Colon (tissue), 2 donors: ENCODE results near the gene WDR45.
A peak's percentile ranks its signal among the peaks of the same experiment; 100 is the strongest.

Experiments
- FAIRE-seq: peaks from 2 replicates; lab custom pipeline; 2012; peaks lifted over from hg19 to GRCh38; lab: Jason Lieb, UNC
- donor health status: control.
- donor health status: control.

Gene WDR45

DNA sequence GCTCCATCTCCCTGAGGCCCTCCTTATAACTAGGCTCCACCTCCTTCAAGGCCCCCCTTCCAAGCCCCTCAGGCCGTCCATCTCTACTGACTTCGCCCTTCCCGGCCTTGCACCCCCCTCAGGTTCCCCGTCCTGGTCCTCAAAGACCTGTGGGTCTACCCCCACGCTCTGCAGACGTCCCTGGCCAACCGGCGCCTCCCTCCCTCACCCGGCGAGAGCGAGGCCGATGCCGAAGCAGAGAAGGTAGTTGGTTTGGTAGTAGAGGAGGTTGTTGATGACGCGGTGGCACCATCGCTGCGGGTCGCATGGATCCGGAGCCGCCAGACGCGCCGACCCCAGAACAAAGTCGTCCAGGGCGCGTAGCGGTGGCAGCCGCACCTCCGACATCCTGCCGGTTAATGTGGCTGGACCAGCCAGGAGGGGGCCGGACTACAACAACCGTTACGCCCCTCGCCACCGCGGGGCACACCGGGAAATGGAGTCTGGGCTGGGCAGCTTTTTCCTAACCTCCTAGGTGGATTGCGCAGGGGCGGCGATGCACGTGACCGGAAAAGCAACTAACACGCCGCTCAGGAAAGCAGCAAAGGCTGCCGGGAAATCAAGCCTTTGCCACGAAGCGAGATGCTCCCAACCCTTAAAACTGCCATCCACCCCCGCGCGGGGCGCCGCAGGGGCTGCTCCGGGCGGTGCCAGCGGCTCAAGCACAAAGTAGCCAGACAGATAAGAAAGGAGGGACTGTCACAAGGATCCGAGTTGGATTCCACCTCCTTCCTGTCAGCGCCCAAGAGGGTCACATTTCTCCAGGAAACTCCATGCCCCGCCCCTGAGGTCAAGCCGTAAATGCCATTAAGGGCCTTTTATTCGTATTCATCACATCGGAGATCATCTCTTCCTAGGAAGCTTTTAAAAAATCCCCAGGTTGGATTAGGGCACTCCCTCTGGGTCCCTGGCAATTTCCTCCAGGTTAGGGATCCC, 5.8 kb downstream of the WDR45 start, which contains the start of gene PRAF2:
Gene PRAF2 (minus strand): TSS at position 402 of the 975 bp plus-strand sequence. CDS start 15 bp downstream, at position 387.
- FAIRE-seq: peak; percentile 72

- FAIRE-seq: no peak
Observed at GRCh38 chrX:49072712-49073095, 7.0 kb downstream of the WDR45 start.

DNA sequence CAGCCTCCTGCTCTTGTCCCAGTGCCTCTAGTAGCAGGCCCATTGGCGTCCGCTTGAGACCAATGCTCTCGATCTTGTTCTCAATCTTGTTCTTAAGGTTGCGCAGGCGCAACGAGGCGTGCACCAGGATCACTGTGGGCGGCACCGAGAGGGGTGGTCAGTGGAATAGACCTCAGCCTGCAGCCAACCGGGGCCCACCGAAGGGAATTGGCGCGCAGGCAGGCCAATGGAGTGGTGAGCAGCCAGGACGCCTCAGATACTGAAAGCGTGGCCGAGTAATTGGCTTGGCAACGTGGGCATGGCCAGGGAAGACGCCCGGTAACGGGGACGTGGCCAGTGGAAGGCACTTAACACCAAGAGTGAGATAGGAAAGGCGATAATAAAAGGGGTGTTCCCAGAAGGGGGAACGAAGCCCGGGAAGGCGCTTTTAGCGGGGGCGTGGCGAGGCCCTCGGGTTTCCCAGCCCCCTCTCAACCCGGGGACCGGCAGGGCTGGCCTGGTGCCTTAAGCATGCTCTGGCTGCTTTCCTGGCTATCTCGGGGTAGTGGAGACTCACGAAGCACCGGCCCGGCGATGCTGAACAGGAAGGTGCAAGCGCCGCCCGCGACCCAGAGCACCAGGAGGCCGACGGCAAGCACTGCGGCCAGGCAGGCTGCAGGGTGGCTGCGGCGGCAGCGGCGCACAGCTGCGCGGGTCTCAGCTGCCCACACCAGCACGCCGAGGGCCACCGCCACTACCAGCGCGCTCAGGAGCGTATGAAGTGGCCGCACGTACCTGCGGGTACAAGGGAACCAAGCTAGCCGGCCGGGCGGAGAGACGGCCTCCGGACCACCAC, 7.6 kb downstream of the WDR45 start:
- no peak for FAIRE-seq

DNA sequence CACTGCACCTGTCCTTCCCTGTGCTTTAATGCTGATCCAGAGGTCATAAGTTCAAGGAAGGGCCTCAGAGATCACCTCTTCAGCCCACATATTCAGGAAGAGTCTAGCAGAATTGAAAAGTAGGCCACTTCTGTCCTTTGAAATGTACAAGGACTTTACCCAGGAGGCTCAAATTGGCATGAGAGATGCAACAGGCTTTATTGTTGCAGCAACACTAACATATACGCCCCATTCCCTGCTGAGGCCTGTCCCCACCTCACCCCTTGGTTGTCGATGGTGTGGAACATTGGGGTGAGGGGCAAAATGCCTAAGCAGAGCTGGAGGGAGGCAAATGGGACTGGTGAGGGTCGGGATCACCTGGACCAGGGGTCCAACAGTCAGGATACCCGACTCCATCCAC, 8.7 kb downstream of the WDR45 start:
- FAIRE-seq: no peak

DNA sequence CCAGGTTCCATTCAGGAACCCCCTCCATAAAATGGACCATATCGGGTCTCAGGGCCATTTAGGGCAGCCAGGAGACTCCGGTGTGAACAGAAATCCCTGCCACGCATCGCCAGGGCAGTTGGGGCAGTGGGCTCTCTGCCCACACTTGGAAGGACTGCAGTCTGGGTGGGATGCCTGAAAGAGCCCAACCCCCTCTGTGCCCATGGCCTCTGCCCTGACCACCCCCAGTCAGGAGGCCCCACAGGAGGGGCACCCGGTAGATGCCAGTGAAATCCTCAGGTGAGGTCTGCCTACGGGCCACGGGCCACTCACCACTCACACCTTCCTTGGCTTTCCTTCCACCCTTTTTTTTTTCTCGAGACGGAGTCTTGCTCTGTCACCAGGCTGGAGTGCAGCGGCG, 10.6 kb downstream of the WDR45 start:
- no peak for FAIRE-seq

- no peak for FAIRE-seq
Observed at GRCh38 chrX:49067285-49068120, 12.2 kb downstream of the WDR45 start.

DNA sequence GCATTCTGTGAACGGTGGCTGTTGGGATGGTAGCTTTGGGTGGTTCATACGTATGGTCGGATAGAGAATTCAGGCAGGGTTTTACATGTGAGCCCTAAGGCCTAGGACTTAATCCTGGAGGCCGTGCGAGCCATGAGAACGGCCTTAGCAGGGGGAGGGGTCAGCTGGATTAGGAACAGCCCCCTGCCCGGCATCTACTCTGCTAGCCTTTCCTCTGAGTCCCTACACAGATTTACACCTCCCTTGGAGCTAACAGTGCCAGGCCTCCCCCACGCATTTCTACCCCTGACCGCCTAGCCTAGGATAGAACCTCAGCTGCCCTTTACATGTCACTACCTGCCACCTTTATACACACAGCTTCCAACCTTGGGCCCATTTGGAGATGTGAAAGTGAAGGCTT, 13.0 kb downstream of the WDR45 start:
- FAIRE-seq: no peak

- FAIRE-seq: no peak
Observed at GRCh38 chrX:49066278-49066677, 13.4 kb downstream of the WDR45 start.

- no peak for FAIRE-seq
Observed at GRCh38 chrX:49064735-49065134, 15.0 kb downstream of the WDR45 start.

- no peak for FAIRE-seq
Observed at GRCh38 chrX:49064303-49064702, 15.4 kb downstream of the WDR45 start.

DNA sequence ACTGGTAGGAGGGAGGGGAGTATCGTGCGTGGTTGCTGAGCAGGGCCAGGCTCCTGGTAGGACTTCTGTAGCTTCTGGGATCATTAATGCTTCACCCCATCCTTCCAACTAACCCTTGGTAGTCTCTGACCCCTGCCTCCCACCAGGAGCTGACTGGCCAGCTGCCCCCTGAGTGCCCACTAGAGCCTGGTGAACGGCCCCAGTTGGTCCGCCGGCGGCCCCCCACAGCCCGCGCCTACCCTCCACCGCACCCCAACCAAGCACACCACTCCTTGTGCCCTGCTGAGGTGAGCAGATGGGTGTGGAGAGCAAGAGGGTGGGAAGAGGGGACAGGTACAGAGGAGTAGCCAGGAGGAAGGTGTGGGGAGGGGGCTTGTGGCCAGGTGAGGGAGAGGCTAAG, 16.0 kb downstream of the WDR45 start:
- FAIRE-seq: no peak

- FAIRE-seq: no peak
Observed at GRCh38 chrX:49061916-49062315, 17.8 kb downstream of the WDR45 start.

- FAIRE-seq: no peak
Observed at GRCh38 chrX:49061490-49061889, 18.2 kb downstream of the WDR45 start.

DNA sequence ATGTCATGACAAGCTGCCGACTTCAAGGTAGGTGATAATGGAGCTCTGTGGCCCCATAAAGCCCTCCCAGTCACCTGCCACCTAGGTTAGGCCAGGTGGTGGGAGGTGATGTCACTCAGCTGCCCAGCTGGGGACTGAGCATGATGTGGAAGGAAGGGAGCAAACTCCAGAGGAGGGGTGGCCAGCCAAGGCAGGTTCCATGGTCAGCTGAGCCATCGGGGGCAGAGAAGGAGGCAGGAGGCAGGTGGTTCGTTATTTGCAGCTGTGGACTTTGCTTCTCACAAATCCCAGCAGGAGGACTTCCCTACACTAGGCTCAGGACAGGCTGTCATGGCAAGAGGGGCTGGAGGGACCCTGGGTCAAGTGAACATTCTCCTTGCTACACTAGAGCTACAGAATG, 18.8 kb downstream of the WDR45 start:
- FAIRE-seq: no peak

- no peak for FAIRE-seq
Observed at GRCh38 chrX:49059681-49060085, 20.0 kb downstream of the WDR45 start.

DNA sequence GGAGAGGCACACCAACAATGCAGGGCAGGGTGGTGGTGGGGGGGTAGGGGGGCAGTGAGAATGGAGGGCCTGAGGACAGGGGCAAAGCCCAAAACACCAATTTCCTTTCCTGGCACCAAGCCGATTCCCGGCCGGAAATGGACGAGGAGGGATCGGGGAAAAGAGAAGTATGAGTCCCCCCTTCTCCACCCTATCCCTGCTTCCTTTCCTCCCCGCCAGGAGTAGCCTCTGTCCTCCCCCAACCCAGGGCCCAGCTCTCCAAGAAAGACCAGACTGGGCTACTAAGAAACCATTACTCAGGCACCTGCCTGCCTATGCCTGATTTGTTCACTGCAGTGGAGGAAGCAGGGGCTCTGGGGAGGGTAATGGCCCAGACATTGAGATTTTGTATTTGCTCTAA, 20.5 kb downstream of the WDR45 start:
- FAIRE-seq: no peak

- FAIRE-seq: no peak
Observed at GRCh38 chrX:49058794-49059193, 20.9 kb downstream of the WDR45 start, which contains the start of gene CCDC120. CCDC120 (plus strand) TSS chrX:49058999; CDS start chrX:49062042, 3,043 bp downstream.

DNA sequence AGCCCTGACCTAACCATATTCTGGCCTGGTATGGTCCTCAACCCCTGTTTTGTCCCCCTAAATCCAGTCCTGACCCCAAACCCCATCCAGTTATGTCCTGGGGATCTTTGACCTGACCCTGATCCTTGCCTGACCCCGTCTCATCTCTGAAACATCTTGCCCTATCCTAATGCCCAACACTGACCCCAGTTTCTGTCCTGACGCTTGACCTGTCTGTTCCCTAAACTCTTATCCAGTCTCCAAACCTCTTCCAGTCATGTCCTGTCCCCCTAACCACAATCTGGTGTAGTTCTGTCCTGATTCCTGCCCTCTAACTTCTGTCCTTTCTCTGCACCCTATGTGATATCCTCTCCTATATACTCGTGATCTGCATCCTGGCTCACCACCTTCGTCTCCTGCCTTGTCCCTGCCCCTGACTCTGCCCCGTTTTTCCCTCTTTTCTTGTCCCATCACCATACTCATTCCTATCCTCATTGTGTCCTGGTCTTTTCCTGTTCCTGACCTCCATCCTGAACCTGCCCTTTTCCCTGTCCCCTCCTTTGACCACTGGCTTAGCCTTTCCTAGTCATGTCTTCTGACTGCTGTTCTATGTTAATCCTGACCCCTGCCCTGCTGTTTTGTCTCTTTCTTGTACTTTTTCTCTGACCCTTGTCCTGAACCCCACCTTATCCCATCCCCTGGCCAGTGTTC, 25.5 kb downstream of the WDR45 start:
- no peak for FAIRE-seq

- no peak for FAIRE-seq
Observed at GRCh38 chrX:49053223-49054072, 26.2 kb downstream of the WDR45 start.

DNA sequence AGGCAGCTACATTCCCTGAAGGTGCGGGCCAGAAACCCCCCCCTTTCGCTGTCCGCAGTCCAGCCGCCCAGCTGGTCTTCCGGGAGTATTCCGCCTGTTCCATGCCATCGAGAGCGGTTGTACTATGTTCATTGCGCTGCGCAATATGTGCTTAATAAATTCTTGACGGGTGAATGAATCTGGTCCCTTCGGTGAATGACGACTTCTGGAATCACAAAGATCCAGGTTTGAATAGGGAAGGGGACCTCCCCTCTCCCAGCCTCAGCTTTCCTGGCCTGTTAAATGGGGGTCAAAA, 35.8 kb downstream of the WDR45 start:
- FAIRE-seq: no peak
